Measurements from ENCODE around the gene C11orf71.

DNA sequence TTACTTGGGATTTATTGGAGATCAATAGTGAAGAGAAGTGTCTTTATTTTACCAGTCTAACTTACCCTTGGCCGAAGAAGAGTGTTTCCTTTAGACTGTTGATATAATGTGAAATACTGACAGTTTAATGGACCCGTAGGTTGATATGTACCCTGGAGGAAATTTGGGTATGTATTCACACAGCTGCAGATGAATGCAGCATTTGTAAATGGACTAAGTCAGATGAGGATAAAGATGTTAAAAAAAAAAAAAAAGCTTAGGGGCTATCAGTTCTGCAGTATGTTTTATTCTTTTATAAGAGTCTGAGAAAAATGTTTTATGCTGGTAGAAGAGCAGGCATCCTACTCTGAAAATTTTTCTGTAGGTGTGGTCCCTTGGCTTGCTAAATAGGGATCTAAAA is 41.6 kb upstream of the C11orf71 start:
- TF ChIP-seq ZNF217 (CRISPR knock-in tag; IDR thresholded peaks at IDR 0.05) = no peak
- TF ChIP-seq RCOR1 (IDR thresholded peaks at IDR 0.05; ENCODE audit: borderline replicate concordance in 1 of 2, low read depth in 2 of 2, low read length in 2 of 2) = no peak
- no peak for TF ChIP-seq MAZ (CRISPR knock-in tag; conservative IDR thresholded peaks at IDR 0.05 in 1 of 2, IDR thresholded peaks at IDR 0.05 in 1 of 2)
- no peak for TF ChIP-seq POLR2AphosphoS5 (IDR thresholded peaks at IDR 0.05; ENCODE audit: control insufficient read depth, insufficient read depth, low read depth, low read length)
